HEK293 (cell line): ENCODE measurements around the gene KCNJ16.

Experiments used
- CTCF ChIA-PET: fragments of 350-600 bp; formaldehyde crosslinking; extraction: SDS; loops from one replicate; lab custom pipeline; 2021; ENCODE audit warnings: antibody characterized with exemption; lab: Yijun Ruan, JAX
- POLR2A ChIA-PET: fragments of 300-600 bp; formaldehyde crosslinking; extraction: SDS; loops from one replicate; lab custom pipeline; 2020; ENCODE audit warnings: antibody characterized with exemption, inconsistent platforms; lab: Yijun Ruan, JAX
- H3K27ac ChIP-seq: fragments of 200-500 bp; sonication (Bioruptor generic); 2 replicates; pipeline ENCODE4 v1.5.1; 2014; ENCODE audit warnings: low read depth, low read length, control low read depth, inconsistent platforms; ENCODE audit errors: extremely low read depth
- H3K36me3 ChIP-seq, 2 experiments: fragments of 200-500 bp in 1 of 2; sonication (Bioruptor generic) in 1 of 2; 1 replicate in 1 of 2; 2 replicates in 1 of 2; pipeline ENCODE4 v1.5.1; 2014 to 2017; ENCODE audit warnings: inconsistent platforms in 2 of 2, low read length in 2 of 2; ENCODE audit not compliant: control insufficient read depth in 2 of 2, insufficient read depth in 1 of 2
- H3K4me1 ChIP-seq: fragments of 200-500 bp; sonication (Bioruptor generic); 2 replicates; pipeline ENCODE4 v1.5.1; 2014; ENCODE audit warnings: mild to moderate bottlenecking, low read length, inconsistent platforms; ENCODE audit not compliant: control insufficient read depth, insufficient read depth
- H3K4me3 ChIP-seq: 2 replicates; pipeline ENCODE4 v1.5.1; 2011; ENCODE audit warnings: low read depth, mild to moderate bottlenecking, control low read depth, low read length, moderate library complexity
- H3K9me3 ChIP-seq: fragments of 200-500 bp; sonication (Bioruptor generic); 2 replicates; pipeline ENCODE4 v1.5.1; 2014; ENCODE audit warnings: low read depth, low read length, inconsistent platforms; ENCODE audit not compliant: control insufficient read depth, insufficient read depth
- GFI1B ChIP-seq: fragments of 450-650 bp; formaldehyde crosslinking; IDR thresholded peaks from 2 replicates; pipeline ENCODE4 v1.5.1; 2016; ENCODE audit warnings: missing biosample characterization, missing genetic modification characterization
- GLI2 ChIP-seq: fragments of 450-650 bp; formaldehyde crosslinking; IDR thresholded peaks from 2 replicates; pipeline ENCODE4; 2017; ENCODE audit warnings: missing biosample characterization, missing genetic modification characterization, low read depth, borderline replicate concordance
- KLF10 ChIP-seq: fragments of 450-650 bp; IDR thresholded peaks from 2 replicates; pipeline ENCODE4 v1.5.1; 2018; ENCODE audit warnings: missing biosample characterization, mild to moderate bottlenecking, missing genetic modification characterization
- KLF16 ChIP-seq: fragments of 450-650 bp; formaldehyde crosslinking; IDR thresholded peaks from 2 replicates; pipeline ENCODE4 v1.5.1; 2017; ENCODE audit warnings: missing biosample characterization, missing genetic modification characterization
- MEIS1 ChIP-seq: sonication (generic); formaldehyde crosslinking; IDR thresholded peaks from 2 replicates; pipeline ENCODE4 v1.8.1; 2022; ENCODE audit warnings: missing genetic modification reagents, mild to moderate bottlenecking, borderline replicate concordance
- REPIN1 ChIP-seq: fragments of 450-650 bp; formaldehyde crosslinking; IDR thresholded peaks from 2 replicates; pipeline ENCODE4 v1.5.1; 2017; ENCODE audit warnings: missing biosample characterization, missing genetic modification characterization, low read depth
- TCF7L2 ChIP-seq: IDR thresholded peaks from 2 replicates; pipeline ENCODE4 v1.6.1; 2011; ENCODE audit warnings: low read depth, mild to moderate bottlenecking, inconsistent platforms, low read length, moderate library complexity, borderline replicate concordance
- WT1 ChIP-seq: fragments of 450-650 bp; formaldehyde crosslinking; IDR thresholded peaks from 2 replicates; pipeline ENCODE4 v1.5.1; 2016; ENCODE audit warnings: missing biosample characterization, missing genetic modification characterization
- ZNF146 ChIP-seq: fragments of 450-650 bp; formaldehyde crosslinking; IDR thresholded peaks from 2 replicates; pipeline ENCODE4 v1.5.1; 2016; ENCODE audit warnings: missing biosample characterization, missing genetic modification characterization
- ZNF266 ChIP-seq: fragments of 450-650 bp; formaldehyde crosslinking; IDR thresholded peaks from 2 replicates; pipeline ENCODE4 v1.5.1; 2016; ENCODE audit warnings: missing biosample characterization, missing genetic modification characterization, low read depth
- ZNF341 ChIP-seq: fragments of 450-650 bp; formaldehyde crosslinking; IDR thresholded peaks from 2 replicates; pipeline ENCODE4; 2016; ENCODE audit warnings: low read depth, missing biosample characterization, missing genetic modification characterization
- ZNF394 ChIP-seq: fragments of 450-650 bp; formaldehyde crosslinking; IDR thresholded peaks from 2 replicates; pipeline ENCODE4 v1.5.1; 2016; ENCODE audit warnings: missing biosample characterization, missing genetic modification characterization, mild to moderate bottlenecking, moderate library complexity, borderline replicate concordance
- ZNF501 ChIP-seq: fragments of 450-650 bp; formaldehyde crosslinking; IDR thresholded peaks from 2 replicates; pipeline ENCODE4 v1.5.1; 2016; ENCODE audit warnings: missing biosample characterization, missing genetic modification characterization
- ZNF544 ChIP-seq: fragments of 450-650 bp; formaldehyde crosslinking; IDR thresholded peaks from 2 replicates; pipeline ENCODE4 v1.5.0; 2017; ENCODE audit warnings: missing biosample characterization, missing genetic modification characterization
- ZNF560 ChIP-seq: fragments of 450-650 bp; formaldehyde crosslinking; IDR thresholded peaks from 2 replicates; pipeline ENCODE4 v1.5.1; 2017; ENCODE audit warnings: missing biosample characterization, missing genetic modification characterization, borderline replicate concordance
- ZNF561 ChIP-seq: fragments of 450-650 bp; IDR thresholded peaks from 2 replicates; pipeline ENCODE4 v1.5.1; 2018; ENCODE audit warnings: missing biosample characterization, missing genetic modification characterization, borderline replicate concordance
- ZNF626 ChIP-seq: fragments of 450-650 bp; sonication (Bioruptor Pico); formaldehyde crosslinking; IDR thresholded peaks from 2 replicates; pipeline ENCODE4 v1.5.1; 2018; ENCODE audit warnings: missing biosample characterization, missing genetic modification characterization, inconsistent platforms
- ZNF701 ChIP-seq: fragments of 450-650 bp; formaldehyde crosslinking; IDR thresholded peaks from 2 replicates; pipeline ENCODE4 v1.5.1; 2016; ENCODE audit warnings: missing biosample characterization, missing genetic modification characterization
- ZNF768 ChIP-seq: fragments of 450-650 bp; formaldehyde crosslinking; IDR thresholded peaks from 2 replicates; pipeline ENCODE4 v1.5.1; 2018; ENCODE audit warnings: missing biosample characterization, mild to moderate bottlenecking, missing genetic modification characterization
- TF ChIP-seq, protein P1 (sequence below): fragments of 450-650 bp; formaldehyde crosslinking; IDR thresholded peaks from 2 replicates; pipeline ENCODE4 v1.5.1; 2016; ENCODE audit warnings: missing biosample characterization, missing genetic modification characterization
- TF ChIP-seq, protein P2 (sequence below): fragments of 450-650 bp; formaldehyde crosslinking; IDR thresholded peaks from 2 replicates; pipeline ENCODE4 v1.5.1; 2016; ENCODE audit warnings: missing biosample characterization, missing genetic modification characterization, borderline replicate concordance
- TF ChIP-seq, protein P3 (sequence below): fragments of 450-650 bp; formaldehyde crosslinking; IDR thresholded peaks from 2 replicates; pipeline ENCODE4 v1.5.1; 2016; ENCODE audit warnings: missing biosample characterization, missing genetic modification characterization
- TF ChIP-seq, protein P4 (sequence below): fragments of 450-650 bp; formaldehyde crosslinking; IDR thresholded peaks from 2 replicates; pipeline ENCODE4; 2016; ENCODE audit warnings: missing biosample characterization, missing genetic modification characterization

The KCNJ16 gene

DNA sequence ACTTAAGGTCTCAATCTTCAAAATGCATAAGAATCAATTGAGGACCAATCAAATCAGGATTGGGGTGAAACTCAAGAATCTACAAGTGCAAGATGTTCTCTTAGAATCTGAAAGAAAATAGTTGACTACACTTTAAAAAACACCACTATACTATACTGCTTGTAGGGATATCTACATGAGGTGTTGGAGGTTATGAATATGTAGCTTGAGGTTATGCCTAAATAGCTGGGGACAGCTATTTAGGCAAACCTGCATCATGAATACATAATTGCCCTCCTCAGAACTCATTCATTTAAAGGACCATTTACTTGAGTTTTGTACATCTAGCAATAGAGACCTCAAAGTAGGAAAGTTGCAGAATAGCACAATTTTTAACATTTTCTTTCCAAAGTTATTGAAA, 40.1 kb downstream of the KCNJ16 start (continued):
- TF ChIP-seq KLF10 (tag by site-specific recombination) (no peak), GFI1B (tag by site-specific recombination) (no peak), ZNF146 (tag by site-specific recombination) (no peak), ZNF561 (tag by site-specific recombination) (no peak), WT1 (tag by site-specific recombination) (no peak)

DNA sequence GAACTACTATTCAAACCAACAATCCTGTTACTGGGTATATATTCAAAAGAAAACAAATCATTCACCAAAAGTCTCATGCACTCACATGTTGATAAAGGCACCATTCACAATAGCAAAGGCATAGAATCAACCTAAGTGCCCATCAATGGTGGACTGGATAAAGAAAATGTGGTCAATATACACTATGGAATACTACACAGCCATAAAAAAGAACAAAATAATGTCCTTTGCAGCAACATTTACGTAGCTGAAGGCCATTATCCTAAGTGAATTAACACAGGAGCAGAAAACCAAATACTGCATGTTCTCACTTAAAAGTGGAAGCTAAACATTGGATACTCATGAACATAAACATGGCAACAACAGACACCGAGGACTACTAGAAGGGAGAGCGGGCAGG, 41.9 kb downstream of the KCNJ16 start:
- ChIA-PET CTCF (interaction anchor here (0.6 to 0.8 kb wide), 2 partner anchors 9 to 702 kb away, joined by 3 read pairs; no protein-coding TSS in a partner anchor), POLR2A (no interaction called here)
- Histone ChIP-seq H3K4me1 (no peaks in the 10 kb centered on the region), H3K4me3 (no peak overlapping the region), H3K9me3 (no peaks in the 10 kb centered on the region), H3K27ac (no peak overlapping the region), H3K36me3 (no peaks in the 10 kb centered on the region; a peak in 1 of 3 replicates)
- TF ChIP-seq ZNF146 (tag by site-specific recombination) = peak; percentile 89
- no peak for TF ChIP-seq REPIN1 (tag by site-specific recombination)

DNA sequence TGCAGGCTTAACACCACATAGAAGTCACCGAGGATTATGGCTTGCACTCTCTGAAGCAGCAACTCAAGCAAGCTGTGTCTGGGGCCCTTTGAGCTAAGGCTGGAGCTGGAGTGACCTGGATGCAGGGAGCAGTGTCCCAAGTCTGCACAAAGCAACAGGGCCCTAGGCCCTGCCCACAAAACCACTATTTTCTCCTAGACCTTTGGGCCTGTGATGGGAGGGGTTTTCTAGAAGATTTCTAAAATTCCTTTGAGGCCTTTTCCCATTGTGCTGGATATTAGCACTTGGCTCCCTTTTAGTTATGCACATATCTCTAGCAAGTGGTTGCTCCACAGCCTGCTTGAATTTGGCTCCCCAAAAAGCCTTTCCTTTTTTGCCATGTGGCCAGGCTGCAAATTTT, 44.5 kb downstream of the KCNJ16 start:
- TF ChIP-seq KLF16 (tag by site-specific recombination) (no peak), ZNF701 (no peak), ZNF341 (tag by site-specific recombination) (no peak), ZNF394 (tag by site-specific recombination) (no peak), ZNF626 (tag by site-specific recombination) (no peak), TCF7L2 (no peak), ZNF266 (tag by site-specific recombination) (no peak), ZNF501 (tag by site-specific recombination) (no peak), GLI2 (tag by site-specific recombination) (no peak), MEIS1 (CRISPR knock-in tag) (no peak), ZNF560 (tag by site-specific recombination) (no peak), WT1 (tag by site-specific recombination) (no peak), ZNF544 (no peak), ZNF768 (tag by site-specific recombination) (no peak)
- TF ChIP-seq, protein P1, sequence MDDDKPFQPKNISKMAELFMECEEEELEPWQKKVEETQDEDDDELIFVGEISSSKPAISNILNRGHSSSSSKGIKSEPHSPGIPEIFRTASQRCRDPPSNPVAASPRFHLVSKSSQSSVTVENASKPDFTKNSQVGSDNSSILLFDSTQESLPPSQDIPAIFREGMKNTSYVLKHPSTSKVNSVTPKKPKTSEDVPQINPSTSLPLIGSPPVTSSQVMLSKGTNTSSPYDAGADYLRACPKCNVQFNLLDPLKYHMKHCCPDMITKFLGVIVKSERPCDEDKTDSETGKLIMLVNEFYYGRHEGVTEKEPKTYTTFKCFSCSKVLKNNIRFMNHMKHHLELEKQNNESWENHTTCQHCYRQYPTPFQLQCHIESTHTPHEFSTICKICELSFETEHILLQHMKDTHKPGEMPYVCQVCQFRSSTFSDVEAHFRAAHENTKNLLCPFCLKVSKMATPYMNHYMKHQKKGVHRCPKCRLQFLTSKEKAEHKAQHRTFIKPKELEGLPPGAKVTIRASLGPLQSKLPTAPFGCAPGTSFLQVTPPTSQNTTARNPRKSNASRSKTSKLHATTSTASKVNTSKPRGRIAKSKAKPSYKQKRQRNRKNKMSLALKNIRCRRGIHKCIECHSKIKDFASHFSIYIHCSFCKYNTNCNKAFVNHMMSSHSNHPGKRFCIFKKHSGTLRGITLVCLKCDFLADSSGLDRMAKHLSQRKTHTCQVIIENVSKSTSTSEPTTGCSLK (tag by site-specific recombination) = no peak
- TF ChIP-seq, protein P2, sequence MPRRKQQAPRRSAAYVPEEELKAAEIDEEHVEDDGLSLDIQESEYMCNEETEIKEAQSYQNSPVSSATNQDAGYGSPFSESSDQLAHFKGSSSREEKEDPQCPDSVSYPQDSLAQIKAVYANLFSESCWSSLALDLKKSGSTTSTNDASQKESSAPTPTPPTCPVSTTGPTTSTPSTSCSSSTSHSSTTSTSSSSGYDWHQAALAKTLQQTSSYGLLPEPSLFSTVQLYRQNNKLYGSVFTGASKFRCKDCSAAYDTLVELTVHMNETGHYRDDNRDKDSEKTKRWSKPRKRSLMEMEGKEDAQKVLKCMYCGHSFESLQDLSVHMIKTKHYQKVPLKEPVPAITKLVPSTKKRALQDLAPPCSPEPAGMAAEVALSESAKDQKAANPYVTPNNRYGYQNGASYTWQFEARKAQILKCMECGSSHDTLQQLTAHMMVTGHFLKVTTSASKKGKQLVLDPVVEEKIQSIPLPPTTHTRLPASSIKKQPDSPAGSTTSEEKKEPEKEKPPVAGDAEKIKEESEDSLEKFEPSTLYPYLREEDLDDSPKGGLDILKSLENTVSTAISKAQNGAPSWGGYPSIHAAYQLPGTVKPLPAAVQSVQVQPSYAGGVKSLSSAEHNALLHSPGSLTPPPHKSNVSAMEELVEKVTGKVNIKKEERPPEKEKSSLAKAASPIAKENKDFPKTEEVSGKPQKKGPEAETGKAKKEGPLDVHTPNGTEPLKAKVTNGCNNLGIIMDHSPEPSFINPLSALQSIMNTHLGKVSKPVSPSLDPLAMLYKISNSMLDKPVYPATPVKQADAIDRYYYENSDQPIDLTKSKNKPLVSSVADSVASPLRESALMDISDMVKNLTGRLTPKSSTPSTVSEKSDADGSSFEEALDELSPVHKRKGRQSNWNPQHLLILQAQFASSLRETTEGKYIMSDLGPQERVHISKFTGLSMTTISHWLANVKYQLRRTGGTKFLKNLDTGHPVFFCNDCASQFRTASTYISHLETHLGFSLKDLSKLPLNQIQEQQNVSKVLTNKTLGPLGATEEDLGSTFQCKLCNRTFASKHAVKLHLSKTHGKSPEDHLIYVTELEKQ = no peak
- TF ChIP-seq, protein P3, sequence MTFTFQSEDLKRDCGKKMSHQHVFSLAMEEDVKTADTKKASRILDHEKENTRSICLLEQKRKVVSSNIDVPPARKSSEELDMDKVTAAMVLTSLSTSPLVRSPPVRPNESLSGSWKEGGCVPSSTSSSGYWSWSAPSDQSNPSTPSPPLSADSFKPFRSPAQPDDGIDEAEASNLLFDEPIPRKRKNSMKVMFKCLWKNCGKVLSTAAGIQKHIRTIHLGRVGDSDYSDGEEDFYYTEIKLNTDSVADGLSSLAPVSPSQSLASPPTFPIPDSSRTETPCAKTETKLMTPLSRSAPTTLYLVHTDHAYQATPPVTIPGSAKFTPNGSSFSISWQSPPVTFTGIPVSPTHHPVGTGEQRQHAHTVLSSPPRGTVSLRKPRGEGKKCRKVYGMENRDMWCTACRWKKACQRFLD = no peak
- TF ChIP-seq, protein P4, sequence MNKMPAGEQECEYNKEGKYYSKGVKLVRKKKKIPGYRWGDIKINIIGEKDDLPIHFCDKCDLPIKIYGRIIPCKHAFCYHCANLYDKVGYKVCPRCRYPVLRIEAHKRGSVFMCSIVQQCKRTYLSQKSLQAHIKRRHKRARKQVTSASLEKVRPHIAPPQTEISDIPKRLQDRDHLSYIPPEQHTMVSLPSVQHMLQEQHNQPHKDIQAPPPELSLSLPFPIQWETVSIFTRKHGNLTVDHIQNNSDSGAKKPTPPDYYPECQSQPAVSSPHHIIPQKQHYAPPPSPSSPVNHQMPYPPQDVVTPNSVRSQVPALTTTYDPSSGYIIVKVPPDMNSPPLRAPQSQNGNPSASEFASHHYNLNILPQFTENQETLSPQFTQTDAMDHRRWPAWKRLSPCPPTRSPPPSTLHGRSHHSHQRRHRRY (tag by site-specific recombination) = no peak
- no peaks in the 10 kb centered on the region; a peak in 1 of 3 replicates for H3K36me3 ChIP-seq
- CTCF ChIA-PET = no interaction called here

More for the DNA sequence above, 44.5 kb downstream of the KCNJ16 start:
- H3K9me3 ChIP-seq = no peaks in the 10 kb centered on the region
- no peaks in the 10 kb centered on the region for H3K4me1 ChIP-seq
- H3K27ac ChIP-seq = no peak overlapping the region
- POLR2A ChIA-PET = no interaction called here
- H3K4me3 ChIP-seq = no peak overlapping the region
